CD4-positive, alpha-beta T cell treated with Interleukin-6 for 4 hours (primary cell): ENCODE measurements around the gene TNRC18.
"Not testable (repeated sequence)": the region's sequence is repeated elsewhere in the genome, so short reads cannot be mapped to it uniquely, and the experiment has no call there.

Experiments used
- DNase-seq: peaks from one replicate; pipeline ENCODE4 v3.0.0-alpha.2; 2020; ENCODE audit warnings: mixed read lengths

The TNRC18 gene, protein sequence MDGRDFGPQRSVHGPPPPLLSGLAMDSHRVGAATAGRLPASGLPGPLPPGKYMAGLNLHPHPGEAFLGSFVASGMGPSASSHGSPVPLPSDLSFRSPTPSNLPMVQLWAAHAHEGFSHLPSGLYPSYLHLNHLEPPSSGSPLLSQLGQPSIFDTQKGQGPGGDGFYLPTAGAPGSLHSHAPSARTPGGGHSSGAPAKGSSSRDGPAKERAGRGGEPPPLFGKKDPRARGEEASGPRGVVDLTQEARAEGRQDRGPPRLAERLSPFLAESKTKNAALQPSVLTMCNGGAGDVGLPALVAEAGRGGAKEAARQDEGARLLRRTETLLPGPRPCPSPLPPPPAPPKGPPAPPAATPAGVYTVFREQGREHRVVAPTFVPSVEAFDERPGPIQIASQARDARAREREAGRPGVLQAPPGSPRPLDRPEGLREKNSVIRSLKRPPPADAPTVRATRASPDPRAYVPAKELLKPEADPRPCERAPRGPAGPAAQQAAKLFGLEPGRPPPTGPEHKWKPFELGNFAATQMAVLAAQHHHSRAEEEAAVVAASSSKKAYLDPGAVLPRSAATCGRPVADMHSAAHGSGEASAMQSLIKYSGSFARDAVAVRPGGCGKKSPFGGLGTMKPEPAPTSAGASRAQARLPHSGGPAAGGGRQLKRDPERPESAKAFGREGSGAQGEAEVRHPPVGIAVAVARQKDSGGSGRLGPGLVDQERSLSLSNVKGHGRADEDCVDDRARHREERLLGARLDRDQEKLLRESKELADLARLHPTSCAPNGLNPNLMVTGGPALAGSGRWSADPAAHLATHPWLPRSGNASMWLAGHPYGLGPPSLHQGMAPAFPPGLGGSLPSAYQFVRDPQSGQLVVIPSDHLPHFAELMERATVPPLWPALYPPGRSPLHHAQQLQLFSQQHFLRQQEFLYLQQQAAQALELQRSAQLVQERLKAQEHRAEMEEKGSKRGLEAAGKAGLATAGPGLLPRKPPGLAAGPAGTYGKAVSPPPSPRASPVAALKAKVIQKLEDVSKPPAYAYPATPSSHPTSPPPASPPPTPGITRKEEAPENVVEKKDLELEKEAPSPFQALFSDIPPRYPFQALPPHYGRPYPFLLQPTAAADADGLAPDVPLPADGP (N-terminal part only)

DNA sequence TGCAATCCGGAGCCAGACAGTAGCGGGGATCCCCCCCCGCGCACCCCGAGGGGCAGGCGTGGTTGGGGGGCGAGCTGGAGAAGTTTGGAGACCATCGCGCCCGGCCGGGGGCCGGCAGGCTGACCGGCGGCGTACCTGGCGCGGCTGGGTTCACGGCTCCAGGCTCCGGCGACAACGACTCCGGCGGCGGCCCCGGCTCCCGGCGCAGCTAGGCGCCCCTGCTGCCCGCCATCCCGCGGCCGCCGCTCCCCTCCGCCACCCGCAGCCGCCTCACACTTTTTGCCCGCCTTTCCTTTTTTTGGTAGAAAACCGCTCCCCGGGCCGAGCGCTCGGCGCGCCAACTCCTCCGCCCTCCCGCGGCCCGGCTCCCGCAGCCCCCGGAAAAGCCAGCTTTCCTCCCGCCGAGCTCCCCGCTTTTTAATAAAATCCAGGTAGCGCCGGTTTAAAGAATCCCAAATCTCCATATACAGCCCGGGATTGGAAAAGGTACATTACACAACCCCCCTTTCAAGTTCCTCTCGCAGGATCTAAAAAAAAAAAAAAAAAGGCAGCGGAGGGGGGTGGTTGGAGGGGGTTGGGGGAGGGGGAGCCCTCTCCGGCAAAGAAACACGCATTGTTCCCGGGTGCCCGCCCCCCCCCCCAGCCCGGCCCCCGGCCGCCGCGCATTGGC is at the start of gene TNRC18:
TNRC18 (minus strand) TSS at position 529 of the 670 bp plus-strand sequence. CDS start 2,588 bp downstream, outside the sequence.
- no peak for DNase-seq

DNA sequence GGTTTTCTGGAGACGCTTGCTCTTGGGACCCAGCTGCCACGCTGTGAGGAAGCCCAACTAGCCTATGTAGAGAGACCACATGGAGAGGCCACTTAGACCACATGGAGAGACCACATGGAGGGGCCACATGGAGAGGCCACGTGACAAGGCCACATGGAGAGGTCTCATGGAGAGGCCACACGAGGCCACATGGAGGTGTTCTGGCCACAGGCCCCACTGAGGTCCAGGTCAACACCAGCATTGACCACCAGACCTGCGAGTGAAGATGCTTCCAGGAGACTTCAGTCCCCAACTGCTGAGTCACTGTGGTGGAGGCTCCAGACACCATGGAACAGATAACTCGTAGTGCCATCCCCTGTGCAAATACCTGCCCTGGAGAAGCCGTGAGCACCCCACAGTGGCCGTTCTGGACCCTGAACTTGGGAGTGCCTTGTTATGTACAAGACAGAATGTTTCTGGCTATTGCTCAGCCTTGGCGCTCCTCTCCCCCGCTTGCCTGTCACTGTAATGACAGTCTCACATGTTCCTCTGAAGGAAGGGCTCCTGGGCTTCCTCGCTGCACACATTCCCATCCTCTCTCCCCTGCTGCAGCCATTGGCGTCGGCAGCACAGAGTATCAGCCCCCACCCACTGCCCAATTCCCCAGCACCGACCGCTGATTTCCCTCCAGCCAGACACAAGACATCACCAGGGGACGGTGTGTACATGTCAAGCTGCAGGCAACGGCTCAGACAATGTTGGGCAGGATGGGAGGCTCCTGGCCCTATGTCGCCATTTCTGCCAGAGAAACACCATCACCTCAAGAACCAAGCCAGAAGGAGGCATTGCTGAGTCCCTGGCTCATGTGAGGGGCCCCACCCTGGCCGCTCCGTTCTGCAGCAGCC is 49.0 kb upstream of the TNRC18 start:
- no peak for DNase-seq

DNA sequence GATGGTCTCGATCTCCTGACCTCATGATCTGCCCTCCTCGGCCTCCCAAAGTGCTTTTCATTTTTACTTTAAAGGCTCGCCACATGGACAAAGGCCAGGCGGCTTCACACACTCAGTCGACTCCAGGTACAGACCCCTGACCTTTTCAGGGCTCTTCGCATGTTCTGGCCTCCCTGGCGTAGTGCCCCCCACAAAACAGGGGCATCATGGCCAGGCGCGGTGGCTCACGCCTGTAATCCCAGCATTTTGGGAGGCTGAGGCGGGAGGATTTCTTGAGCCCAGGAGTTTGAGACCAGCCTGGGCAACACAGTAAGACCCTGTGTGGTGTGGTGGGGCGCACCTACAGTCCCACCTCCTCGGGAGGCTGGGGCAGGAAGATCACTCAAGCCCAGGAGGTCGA is 48.0 kb upstream of the TNRC18 start:
- DNase-seq = not testable (repeated sequence)

DNA sequence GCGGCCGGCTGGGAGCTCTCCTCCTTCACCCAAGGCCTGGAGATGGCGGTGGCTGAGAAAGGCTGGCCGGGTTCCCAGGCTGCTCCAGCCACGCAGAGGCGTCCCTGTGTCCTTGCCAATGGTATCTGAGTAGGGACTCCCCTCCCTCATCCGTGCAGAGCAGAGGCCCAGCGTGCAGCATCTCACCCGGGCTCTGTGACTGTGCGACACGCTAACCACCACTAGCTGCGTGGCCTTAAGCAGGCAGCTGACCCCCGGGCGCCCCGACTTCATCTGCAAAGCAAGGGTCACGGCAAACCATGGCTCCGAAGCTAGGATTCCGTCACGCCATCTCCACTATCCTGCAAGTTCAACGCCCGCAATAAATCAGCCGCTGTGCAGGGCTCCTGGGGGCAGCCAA is 47.2 kb upstream of the TNRC18 start:
- no peak for DNase-seq

DNA sequence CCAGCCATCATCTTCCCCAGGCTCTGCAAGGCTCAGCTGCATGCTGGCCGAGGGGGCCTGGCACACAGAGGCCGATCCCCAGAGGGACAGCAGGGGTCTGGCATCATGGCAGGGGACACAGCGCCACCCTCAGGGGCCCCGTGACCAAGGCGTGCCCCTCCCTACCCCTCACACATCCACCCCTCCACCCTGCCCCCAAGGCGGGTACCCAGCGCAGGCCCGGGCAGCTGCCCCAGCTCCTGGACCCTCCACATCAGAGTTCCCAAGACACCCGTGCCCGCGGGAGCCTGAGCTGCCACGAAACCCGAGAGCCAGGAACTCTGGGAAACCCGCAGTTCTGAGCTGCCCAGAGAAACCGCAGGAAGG is 46.5 kb upstream of the TNRC18 start:
- DNase-seq = no peak

DNA sequence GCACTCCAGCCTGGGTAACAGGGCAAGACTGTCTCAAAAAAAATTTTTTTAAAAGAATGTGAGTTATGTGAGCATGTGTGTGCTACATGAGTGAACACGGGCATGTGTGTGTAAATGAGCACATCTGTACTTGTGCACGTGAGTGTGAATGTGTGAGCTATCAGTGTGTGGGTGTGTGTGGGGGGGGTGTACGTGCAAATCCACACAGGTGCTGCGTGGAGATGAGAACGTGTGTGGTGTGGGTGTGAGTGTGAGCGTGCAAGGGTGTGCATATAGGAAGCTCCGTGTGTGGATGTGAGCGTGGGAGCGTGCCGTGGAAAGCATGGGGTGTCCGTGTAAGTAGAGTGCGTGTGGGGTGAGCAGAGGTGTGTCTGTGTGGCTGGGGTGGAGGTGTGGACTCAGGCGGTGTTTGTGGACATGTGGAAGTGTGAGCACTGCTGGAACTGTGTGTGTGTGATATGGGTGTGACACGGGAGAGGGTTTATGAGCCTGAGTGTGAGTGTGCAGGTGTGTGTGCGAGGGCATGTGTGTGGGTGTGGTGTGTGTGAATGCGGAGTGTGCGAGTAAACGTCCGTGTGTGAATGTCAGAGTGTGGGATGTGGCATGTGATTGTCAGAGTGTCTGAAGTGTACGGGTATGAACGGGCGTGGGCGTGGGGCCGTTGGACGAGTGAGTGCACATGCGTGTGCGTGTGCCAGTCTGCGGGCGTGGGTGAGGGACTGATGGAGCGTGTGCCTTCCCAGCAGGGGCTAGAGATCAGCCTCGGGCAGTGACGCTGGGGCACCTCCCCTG is 45.9 kb upstream of the TNRC18 start:
- DNase-seq = no peak

DNA sequence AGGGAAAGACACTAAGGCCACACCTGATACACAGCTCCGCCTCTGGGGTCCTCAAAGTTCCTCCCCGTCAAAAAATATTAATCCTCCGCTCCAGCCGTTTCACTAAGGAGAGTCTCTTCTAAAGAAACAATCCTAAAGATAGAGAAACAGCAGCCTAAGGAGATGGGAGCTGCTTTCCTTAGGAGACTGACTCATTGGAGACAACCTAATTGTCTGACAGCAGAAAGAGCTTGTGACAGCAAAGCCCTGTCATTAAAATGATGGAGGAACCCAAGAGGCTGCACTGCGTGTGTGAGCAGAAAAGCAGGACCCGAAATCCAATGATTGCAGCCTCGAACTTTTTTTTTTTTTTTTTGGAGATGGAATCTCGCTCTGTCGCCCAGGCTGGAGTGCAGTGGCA is 44.0 kb upstream of the TNRC18 start:
- no peak for DNase-seq

DNA sequence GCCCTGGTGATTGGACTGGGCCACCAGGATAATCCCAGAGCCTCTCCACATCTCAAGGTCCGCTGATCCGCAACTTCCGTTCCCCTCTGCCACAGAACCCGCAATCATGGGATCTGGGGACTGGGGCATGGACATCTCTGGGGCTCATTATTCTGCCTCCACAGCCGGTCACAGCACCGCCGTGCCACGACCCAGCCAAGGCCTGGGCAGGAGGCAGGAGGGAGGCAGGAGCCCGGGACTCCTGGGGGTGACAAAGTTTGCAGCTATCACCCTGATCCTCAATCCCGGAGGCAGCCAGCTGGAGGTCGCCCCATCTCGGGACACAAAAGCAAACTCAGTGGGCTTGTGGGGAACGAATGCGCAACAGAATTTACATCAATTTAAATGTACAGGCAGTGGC is 42.9 kb upstream of the TNRC18 start:
- no peak for DNase-seq

DNA sequence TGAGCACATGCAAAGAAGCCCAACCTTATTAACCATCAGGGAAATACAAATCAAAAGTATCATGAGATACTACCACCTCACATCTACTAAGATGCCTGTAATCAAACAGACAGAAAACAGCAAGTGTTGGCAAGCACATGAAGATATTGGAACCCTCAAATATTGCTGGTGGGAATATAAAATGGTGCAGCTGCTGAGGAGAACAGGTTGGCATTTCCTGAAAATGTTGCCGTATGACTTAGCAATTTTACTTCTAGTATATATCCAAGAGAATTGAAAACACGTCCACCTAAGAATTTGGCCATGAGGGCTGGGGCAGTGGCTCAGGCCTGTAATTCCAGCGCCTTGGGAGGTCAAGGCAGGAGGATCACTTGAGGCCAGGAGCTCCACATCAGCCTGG is 39.4 kb upstream of the TNRC18 start:
- no peak for DNase-seq

DNA sequence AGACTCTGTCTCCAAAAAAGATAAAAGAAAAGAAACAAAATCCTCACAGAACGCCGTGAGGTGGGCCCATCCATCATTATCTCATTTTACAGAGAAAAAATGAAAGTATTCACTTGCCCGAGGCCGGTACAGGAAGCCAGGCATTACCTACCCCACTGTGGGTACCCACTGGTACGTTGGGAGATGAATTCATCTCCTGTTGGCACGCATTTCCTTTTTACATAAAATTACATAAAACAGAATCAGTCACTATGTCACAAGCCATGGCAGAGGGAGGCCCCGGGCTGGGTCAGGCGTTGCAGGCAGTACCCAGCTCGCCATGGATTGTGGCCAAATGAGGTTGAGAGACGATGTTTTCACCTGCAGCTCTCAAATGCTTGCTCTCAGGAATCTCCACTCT is 38.6 kb upstream of the TNRC18 start:
- no peak for DNase-seq

DNA sequence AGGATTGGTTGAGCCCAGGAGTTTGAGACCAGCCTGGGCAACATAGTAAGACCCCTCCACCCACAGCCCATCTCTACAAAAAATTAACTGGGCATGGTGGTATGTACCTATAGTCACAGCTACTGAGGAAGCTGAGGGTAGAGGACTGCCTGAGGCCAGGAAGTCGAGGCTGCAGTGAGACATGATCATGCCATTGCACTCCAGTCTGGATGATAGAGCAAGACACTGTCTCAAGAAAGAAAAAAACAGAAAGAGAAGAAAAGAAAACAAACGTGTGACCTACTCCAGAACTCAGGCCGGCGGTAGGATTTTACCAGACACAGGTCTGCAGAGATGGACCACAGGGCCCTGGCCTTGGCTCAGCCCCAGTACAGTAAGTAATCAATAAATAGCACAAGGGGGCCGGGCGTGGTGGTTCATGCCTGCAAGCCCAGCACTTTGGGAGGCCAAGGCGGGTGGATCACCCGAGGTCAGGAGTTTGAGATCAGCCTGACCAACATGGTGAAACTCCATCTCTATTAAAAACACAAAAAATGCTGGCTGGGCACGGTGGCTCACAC is 35.4 kb upstream of the TNRC18 start:
- no peak for DNase-seq

DNA sequence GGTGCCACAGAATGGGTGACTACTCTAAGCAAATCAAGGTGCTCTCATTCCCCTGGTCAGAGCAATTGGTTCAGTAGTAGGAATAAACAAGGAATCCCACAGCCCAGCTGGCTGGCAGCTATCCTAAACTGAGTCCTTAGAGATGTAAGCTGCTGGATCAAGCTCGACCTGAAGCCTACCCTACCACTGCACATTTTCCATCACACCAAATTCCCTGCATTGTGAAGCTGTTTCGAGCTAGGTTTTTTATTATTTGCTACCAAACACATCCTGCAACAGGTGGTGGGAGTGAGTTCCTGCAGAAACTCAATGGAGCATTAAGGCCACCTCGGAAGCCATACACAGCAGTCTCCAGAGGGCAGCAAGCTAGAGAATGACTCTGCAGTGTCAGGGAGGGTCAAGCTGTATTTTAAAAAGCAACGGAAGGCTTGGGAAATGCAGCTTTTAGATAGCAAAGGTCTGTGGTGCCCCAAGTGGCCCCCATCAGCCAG is 33.7 kb upstream of the TNRC18 start:
- DNase-seq = no peak

DNA sequence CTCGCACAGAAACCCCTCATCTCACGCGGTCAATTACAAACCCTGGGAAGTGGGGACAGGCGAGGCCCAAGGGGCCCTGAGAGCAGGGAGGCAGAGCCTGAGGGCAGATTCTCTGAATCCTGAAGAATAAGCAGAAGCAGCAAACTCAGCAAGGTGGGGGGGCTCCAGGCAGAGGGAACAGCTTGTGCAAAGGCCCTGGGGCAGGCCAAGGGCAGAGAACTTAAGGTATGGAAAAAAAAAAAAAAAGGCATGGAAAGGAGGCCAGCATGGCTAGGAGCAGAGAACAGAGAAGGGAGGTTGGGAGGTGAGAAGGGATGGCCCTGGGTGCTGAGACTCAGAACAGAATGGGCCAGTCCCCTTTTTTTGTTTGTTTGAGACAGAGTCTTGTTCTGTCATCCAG is 32.8 kb upstream of the TNRC18 start:
- DNase-seq = no peak

DNA sequence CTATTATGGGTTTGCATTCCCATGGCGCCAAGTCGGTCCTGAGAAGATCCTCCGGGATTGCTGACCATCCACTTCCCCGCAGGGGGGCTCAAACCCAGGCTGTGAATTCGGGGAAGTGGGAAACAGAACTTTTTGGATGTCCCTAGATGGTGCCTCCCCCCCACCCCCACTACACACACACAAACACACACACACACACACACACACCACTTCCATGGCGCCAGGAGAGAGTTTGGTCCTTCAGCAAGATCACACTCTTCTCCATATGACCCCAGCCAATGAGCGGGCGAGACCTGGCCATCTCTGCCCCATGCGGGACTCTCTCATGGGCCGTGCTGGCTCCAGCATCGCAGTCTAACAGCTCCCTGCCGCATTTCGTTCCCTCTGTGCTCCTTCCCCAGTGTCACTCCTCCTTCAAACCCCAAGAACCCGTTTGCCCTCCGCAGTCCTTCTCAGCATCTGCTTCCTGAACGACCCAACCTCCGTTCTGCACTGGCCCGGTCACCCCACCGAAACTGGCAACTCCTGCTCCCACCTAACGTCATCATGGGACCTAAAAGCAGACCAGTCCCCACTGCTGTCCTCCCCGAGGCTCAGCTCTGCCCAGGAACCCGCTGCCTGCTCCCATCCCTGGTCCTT is 32.1 kb upstream of the TNRC18 start:
- DNase-seq = no peak

DNA sequence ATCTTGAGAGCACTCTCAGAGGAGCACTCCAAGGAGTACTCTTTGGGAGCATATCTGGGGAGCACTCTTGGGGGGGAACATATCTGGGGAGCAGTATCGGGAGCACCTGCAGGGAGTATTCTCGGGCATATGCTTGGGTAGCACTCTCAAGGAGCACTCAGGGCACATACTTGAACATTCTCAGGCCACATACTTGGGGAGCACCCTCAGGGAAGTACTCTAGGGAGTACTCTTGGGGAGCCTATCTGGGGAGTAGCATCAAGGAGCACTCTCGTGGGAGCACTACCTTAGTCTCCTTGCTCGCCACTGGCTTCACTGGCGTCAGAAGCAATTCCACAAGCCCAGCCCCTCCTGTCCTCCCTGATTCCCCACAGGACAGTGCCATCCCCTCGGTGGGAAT is 31.5 kb upstream of the TNRC18 start:
- DNase-seq = no peak

DNA sequence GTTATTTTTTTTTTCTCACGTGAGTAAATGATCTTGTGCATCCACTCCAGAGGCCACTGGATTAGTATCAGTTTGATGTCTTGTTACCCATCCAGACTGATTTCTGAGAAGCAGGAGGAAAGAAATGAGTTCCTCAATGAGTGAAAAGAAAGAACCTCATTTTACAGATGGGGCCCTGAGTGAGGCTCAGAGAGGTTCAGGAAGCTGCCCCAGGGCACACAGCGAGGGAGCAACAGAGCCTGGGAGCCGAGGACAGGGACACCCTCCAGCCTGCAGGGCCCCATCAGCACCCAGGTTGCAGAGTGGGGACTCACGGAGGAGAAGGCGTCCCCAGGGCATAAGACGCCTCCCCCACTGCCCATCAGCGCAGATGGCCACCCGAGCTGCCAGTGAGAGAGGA is 30.9 kb upstream of the TNRC18 start:
- no peak for DNase-seq

DNA sequence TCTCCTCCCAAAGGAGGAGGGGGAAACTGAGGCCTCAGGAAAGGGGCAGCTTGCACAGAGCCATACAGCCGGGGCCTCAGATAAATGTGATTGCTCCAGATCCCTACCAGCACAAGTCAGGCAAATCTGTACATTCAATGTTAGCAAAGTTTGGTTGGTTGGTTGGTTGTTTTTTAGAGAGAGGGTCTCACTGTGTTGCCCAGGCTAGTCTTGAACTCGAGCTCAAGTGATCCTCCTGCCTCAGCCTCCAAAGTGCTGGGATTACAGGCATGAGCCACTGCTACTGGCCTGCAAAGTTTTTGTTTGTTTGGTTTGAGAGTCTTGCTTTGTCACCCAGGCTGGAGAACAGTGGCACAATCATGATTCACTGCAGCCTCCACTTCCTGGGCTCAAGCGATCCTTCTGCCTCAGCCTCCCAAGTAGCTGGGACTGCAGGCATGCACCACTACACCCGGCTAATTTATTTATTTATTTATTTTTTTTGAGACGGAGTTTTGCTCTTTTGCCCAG is 30.0 kb upstream of the TNRC18 start:
- no peak for DNase-seq

DNA sequence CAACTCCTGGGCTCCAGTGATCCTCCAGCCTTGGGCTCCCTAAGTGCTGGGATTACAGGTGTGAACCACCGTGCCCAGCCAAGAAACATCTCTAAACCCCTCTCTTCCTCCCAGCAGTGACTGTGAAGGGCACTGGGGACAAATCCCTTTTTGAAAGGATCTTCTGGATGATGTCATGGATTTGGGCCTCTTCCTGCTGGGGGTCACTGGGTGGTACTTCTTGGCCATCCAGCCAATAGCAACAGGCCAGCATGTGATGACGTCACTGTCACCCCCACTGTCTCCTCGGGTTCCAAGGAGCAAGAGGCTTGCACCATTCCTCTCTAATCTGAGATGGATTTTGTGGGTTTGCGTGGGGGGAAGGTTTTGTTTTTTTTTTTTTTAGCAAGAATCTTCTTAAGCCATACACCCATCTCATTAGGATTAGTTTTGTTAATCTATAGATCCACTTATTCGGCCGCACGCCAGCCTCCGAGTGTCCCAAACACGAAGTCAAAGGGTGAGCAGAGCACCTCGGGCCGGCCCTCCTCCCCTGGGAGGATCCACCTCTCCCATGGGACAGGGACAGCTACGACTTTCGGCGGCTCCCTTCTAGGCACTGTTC is 29.4 kb upstream of the TNRC18 start:
- no peak for DNase-seq

DNA sequence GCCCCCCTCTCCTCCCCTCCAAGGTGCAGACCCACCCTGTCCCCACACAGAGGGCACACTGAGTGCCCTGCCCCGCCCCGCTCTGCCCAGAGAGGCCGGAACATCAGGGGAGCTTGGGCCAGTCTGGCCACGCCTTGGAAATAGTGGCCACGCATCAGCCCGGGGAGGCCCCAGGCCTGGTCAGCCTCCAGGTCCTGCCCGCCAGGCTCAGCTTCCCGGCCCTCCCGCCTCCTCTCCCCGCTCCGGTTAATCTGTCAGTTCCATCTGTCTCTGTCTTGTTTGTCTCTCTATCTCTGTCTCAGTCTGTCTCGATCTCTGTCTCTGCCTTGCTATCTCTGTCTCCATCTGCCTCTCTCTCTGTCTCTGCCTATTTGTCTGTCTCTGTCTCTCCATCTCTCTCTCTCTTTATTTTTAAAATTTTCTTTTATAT is 28.9 kb upstream of the TNRC18 start:
- DNase-seq = no peak
